HepG2 (cell line): ENCODE results near the gene AP4S1. TPM values are rescaled to one million over a fixed set of nuclear protein-coding genes. Genes with fewer than 3 reads are reported as not detected.
A peak's percentile ranks its signal among the peaks of the same experiment; 100 is the strongest.

Source experiments
- ARID5B ChIP-seq: IDR thresholded peaks from 2 replicates; pipeline ENCODE4 v1.4.0; 2020; ENCODE audit warnings: mild to moderate bottlenecking, missing genetic modification reagents
- BATF2 ChIP-seq: sonication (generic); formaldehyde crosslinking; IDR thresholded peaks from 2 replicates; pipeline ENCODE4 v1.8.0; 2022; ENCODE audit warnings: mild to moderate bottlenecking, missing genetic modification reagents, moderate library complexity
- CENPBD1 ChIP-seq: sonication (generic); formaldehyde crosslinking; IDR thresholded peaks from 2 replicates; pipeline ENCODE4 v1.8.0; 2022; ENCODE audit warnings: missing genetic modification reagents, low read depth, mild to moderate bottlenecking, borderline replicate concordance
- CHD2 ChIP-seq: IDR thresholded peaks from 2 replicates; pipeline ENCODE4 v1.6.1; 2011; ENCODE audit warnings: low read depth, low read length, improper control_type of control experiment
- E2F1 ChIP-seq: sonication (generic); formaldehyde crosslinking; IDR thresholded peaks from 2 replicates; pipeline ENCODE4 v1.5.0; 2020; ENCODE audit warnings: missing genetic modification reagents
- FOSL2 ChIP-seq: sonication (generic); formaldehyde crosslinking; IDR thresholded peaks from 2 replicates; pipeline ENCODE4 v1.4.0; 2020; ENCODE audit warnings: missing genetic modification reagents
- KAT8 ChIP-seq: IDR thresholded peaks from 2 replicates; pipeline ENCODE4 v1.6.1; 2016; ENCODE audit warnings: missing genetic modification reagents, missing compliant biosample characterization
- POLR2G ChIP-seq: fragments of 200-400 bp; formaldehyde crosslinking; IDR thresholded peaks from 2 replicates; pipeline ENCODE4 v1.6.1; 2018; ENCODE audit warnings: mild to moderate bottlenecking, low read depth, low read length, moderate library complexity
- PRDM15 ChIP-seq: sonication (generic); formaldehyde crosslinking; IDR thresholded peaks from 2 replicates; pipeline ENCODE4 v1.4.0; 2020; ENCODE audit warnings: missing genetic modification reagents
- SRY ChIP-seq: sonication (generic); formaldehyde crosslinking; IDR thresholded peaks from 2 replicates; pipeline ENCODE4 v1.8.0; 2022; ENCODE audit warnings: mild to moderate bottlenecking, missing genetic modification reagents
- ZKSCAN1 ChIP-seq: fragments of 150-350 bp; IDR thresholded peaks from 2 replicates; pipeline ENCODE4 v1.6.1; 2014; ENCODE audit warnings: low read length
- ZNF263 ChIP-seq: sonication (generic); formaldehyde crosslinking; IDR thresholded peaks from 2 replicates; pipeline ENCODE4 v1.4.0; 2020; ENCODE audit warnings: missing genetic modification reagents
- ZNF331 ChIP-seq: sonication (generic); formaldehyde crosslinking; IDR thresholded peaks from 2 replicates; pipeline ENCODE4 v1.4.0; 2020; ENCODE audit warnings: missing genetic modification reagents
- ZNF496 ChIP-seq: sonication (generic); formaldehyde crosslinking; IDR thresholded peaks from 2 replicates; pipeline ENCODE4 v1.8.1; 2023; ENCODE audit warnings: mild to moderate bottlenecking, moderate library complexity, missing genetic modification reagents; ENCODE audit not compliant: insufficient replicate concordance
- ZNF564 ChIP-seq: sonication (generic); formaldehyde crosslinking; IDR thresholded peaks from 2 replicates; pipeline ENCODE4 v1.8.1; 2023; ENCODE audit warnings: mild to moderate bottlenecking, missing genetic modification reagents
- ZNF572 ChIP-seq: sonication (generic); formaldehyde crosslinking; IDR thresholded peaks from 2 replicates; pipeline ENCODE4 v1.5.1; 2020; ENCODE audit warnings: mild to moderate bottlenecking, missing genetic modification reagents
- ZNF607 ChIP-seq: sonication (generic); formaldehyde crosslinking; IDR thresholded peaks from 2 replicates; pipeline ENCODE4 v1.5.1; 2020; ENCODE audit warnings: missing genetic modification reagents, mild to moderate bottlenecking, borderline replicate concordance
- ZNF644 ChIP-seq: IDR thresholded peaks from 2 replicates; pipeline ENCODE4 v1.6.1; 2016; ENCODE audit warnings: low read depth
- ZNF652 ChIP-seq: IDR thresholded peaks from 2 replicates; pipeline ENCODE4 v1.6.1; 2016; ENCODE audit warnings: low read depth, borderline replicate concordance
- ZNF674 ChIP-seq: sonication (generic); formaldehyde crosslinking; IDR thresholded peaks from 2 replicates; pipeline ENCODE4 v1.5.0; 2020; ENCODE audit warnings: low read depth, mild to moderate bottlenecking, missing genetic modification reagents
- ZNF790 ChIP-seq: sonication (generic); formaldehyde crosslinking; IDR thresholded peaks from 2 replicates; pipeline ENCODE4 v1.8.0; 2022; ENCODE audit warnings: missing genetic modification reagents, mild to moderate bottlenecking, borderline replicate concordance
- ZSCAN20 ChIP-seq: sonication (generic); formaldehyde crosslinking; IDR thresholded peaks from 2 replicates; pipeline ENCODE4 v1.4.0; 2020; ENCODE audit warnings: missing genetic modification reagents, mild to moderate bottlenecking, borderline replicate concordance
- polyA plus RNA-seq, 8 experiments: library from polyadenylated mRNA; depleted of rRNA in 3 of 8; stranded (reverse) in 7 of 8; unstranded in 1 of 8; fragments of >200 nt; fragmentation: Illumina TruSeq in 4 of 8; extraction: Trizol in 4 of 8; gene quantifications; 2 replicates each; pipeline versions ENCODE4 v1.2.1 to v1.2.3, GENCODE V29; 2011 to 2016; ENCODE audit warnings: low read depth in 4 of 8, missing spikeins in 1 of 8, mixed read lengths in 1 of 8; ENCODE audit not compliant: insufficient read depth in 1 of 8
- total RNA-seq, 5 experiments: library from RNA; depleted of rRNA; stranded (reverse); fragments of >200 nt; fragmentation: Illumina TruSeq; extraction: Trizol; gene quantifications; 2 replicates each; pipeline ENCODE4 v1.2.3, GENCODE V29; 2016; ENCODE audit warnings: low read depth in 1 of 5

AP4S1 gene
- total and polyA plus RNA-seq, 2 of the 13 experiments (the other 11 are each of a cell fraction or from before 2014, with no cell fraction given): 3.9 to 21.1 TPM

DNA sequence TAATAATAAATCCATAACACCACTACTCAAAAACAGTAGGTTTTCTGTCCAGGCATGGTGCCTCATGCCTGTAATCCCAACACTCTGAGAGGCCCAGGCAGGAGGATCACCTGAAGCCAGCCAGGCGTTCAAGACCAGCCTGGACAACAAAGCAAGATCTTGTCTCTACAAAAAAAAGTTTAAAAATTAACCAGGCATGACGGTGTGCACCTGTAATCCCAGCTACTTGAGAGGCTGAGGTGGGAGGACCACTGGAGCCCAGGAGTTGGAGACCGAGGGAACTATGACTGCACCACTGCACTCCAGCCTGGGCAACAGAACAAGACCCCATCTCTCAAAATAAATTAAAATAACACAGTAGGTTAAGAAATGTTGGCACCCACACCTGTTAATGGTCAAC is 44.5 kb upstream of the AP4S1 start (continued):
- TF ChIP-seq ZNF674 (CRISPR knock-in tag): no peak
- TF ChIP-seq PRDM15 (CRISPR knock-in tag): no peak
- TF ChIP-seq ARID5B (CRISPR knock-in tag): 0 out of 2 replicates have a peak, but pooled peaks have one; percentile 17
- TF ChIP-seq ZSCAN20 (CRISPR knock-in tag): no peak
- no peak for TF ChIP-seq SRY (CRISPR knock-in tag)
- no peak for TF ChIP-seq CHD2
- no peak for TF ChIP-seq ZNF652
- no peak for TF ChIP-seq ZNF564 (CRISPR knock-in tag)
- no peak for TF ChIP-seq ZNF607 (CRISPR knock-in tag)
- peak; percentile 18; the same call in 1 of the 2 replicates for TF ChIP-seq ZNF331 (CRISPR knock-in tag)
- TF ChIP-seq FOSL2 (CRISPR knock-in tag): peak; percentile 32
- TF ChIP-seq ZNF496: no peak
- TF ChIP-seq KAT8: no peak; the same call in 1 of the 2 replicates
- no peak for TF ChIP-seq ZKSCAN1
- 0 out of 2 replicates have a peak, but pooled peaks have one; percentile 43 for TF ChIP-seq ZNF644
- no peak for TF ChIP-seq ZNF790 (CRISPR knock-in tag)
- no peak for TF ChIP-seq E2F1 (CRISPR knock-in tag)
- no peak for TF ChIP-seq ZNF572 (CRISPR knock-in tag)
- no peak for TF ChIP-seq POLR2G
- TF ChIP-seq BATF2 (CRISPR knock-in tag): no peak
- TF ChIP-seq CENPBD1 (CRISPR knock-in tag): no peak
- peak; percentile 94 for TF ChIP-seq ZNF263
